HEK293 (cell line): Measurements from ENCODE around the gene SLC7A14.

ENCODE experiments used
- EGR2 ChIP-seq: fragments of 450-650 bp; formaldehyde crosslinking; IDR thresholded peaks from 2 replicates; pipeline ENCODE4 v1.5.1; 2016; ENCODE audit warnings: low read depth, missing biosample characterization, missing genetic modification characterization
- GLI2 ChIP-seq: fragments of 450-650 bp; formaldehyde crosslinking; IDR thresholded peaks from 2 replicates; pipeline ENCODE4; 2017; ENCODE audit warnings: missing biosample characterization, missing genetic modification characterization, low read depth, borderline replicate concordance
- GLIS1 ChIP-seq: fragments of 450-650 bp; formaldehyde crosslinking; IDR thresholded peaks from 2 replicates; pipeline ENCODE4 v1.5.1; 2016; ENCODE audit warnings: missing biosample characterization, missing genetic modification characterization
- IKZF3 ChIP-seq: fragments of 450-650 bp; IDR thresholded peaks from 2 replicates; pipeline ENCODE4 v1.5.0; 2018; ENCODE audit warnings: missing biosample characterization, mild to moderate bottlenecking, missing genetic modification characterization, moderate library complexity
- OSR2 ChIP-seq: fragments of 450-650 bp; formaldehyde crosslinking; IDR thresholded peaks from 2 replicates; pipeline ENCODE4 v1.5.1; 2016; ENCODE audit warnings: missing biosample characterization, missing genetic modification characterization
- PRDM4 ChIP-seq: fragments of 450-650 bp; formaldehyde crosslinking; IDR thresholded peaks from 2 replicates; pipeline ENCODE4 v1.5.1; 2017; ENCODE audit warnings: missing biosample characterization, missing genetic modification characterization
- SCRT2 ChIP-seq: fragments of 450-650 bp; formaldehyde crosslinking; IDR thresholded peaks from 2 replicates; pipeline ENCODE4 v1.5.1; 2016; ENCODE audit warnings: missing biosample characterization, missing genetic modification characterization
- TRIM28 ChIP-seq: IDR thresholded peaks from 2 replicates; pipeline ENCODE4 v1.6.1; 2011; ENCODE audit warnings: low read length, control low read depth, borderline replicate concordance
- ZBTB49 ChIP-seq: fragments of 450-650 bp; formaldehyde crosslinking; IDR thresholded peaks from 2 replicates; pipeline ENCODE4 v1.5.1; 2016; ENCODE audit warnings: missing biosample characterization, missing genetic modification characterization, low read depth
- ZNF157 ChIP-seq: fragments of 450-650 bp; formaldehyde crosslinking; IDR thresholded peaks from 2 replicates; pipeline ENCODE4 v1.5.1; 2016; ENCODE audit warnings: missing biosample characterization, missing genetic modification characterization
- ZNF18 ChIP-seq: fragments of 450-650 bp; formaldehyde crosslinking; IDR thresholded peaks from 2 replicates; pipeline ENCODE4 v1.5.1; 2016; ENCODE audit warnings: missing biosample characterization, missing genetic modification characterization
- ZNF19 ChIP-seq: fragments of 450-650 bp; formaldehyde crosslinking; IDR thresholded peaks from 2 replicates; pipeline ENCODE4; 2016; ENCODE audit warnings: missing biosample characterization, missing genetic modification characterization, low read depth
- ZNF202 ChIP-seq: fragments of 450-650 bp; formaldehyde crosslinking; IDR thresholded peaks from 2 replicates; pipeline ENCODE4 v1.5.1; 2016; ENCODE audit warnings: missing biosample characterization, missing genetic modification characterization, borderline replicate concordance
- ZNF214 ChIP-seq: fragments of 450-650 bp; formaldehyde crosslinking; IDR thresholded peaks from 2 replicates; pipeline ENCODE4 v1.5.1; 2017; ENCODE audit warnings: missing biosample characterization, mild to moderate bottlenecking, missing genetic modification characterization, borderline replicate concordance
- ZNF23 ChIP-seq: fragments of 450-650 bp; formaldehyde crosslinking; IDR thresholded peaks from 2 replicates; pipeline ENCODE4 v1.5.1; 2016; ENCODE audit warnings: missing biosample characterization, missing genetic modification characterization, borderline replicate concordance
- ZNF248 ChIP-seq: fragments of 450-650 bp; formaldehyde crosslinking; IDR thresholded peaks from 2 replicates; pipeline ENCODE4 v1.5.1; 2017; ENCODE audit warnings: missing biosample characterization, missing genetic modification characterization
- ZNF280D ChIP-seq: fragments of 450-650 bp; formaldehyde crosslinking; IDR thresholded peaks from 2 replicates; pipeline ENCODE4 v1.5.1; 2016; ENCODE audit warnings: missing biosample characterization, missing genetic modification characterization
- ZNF302 ChIP-seq: fragments of 450-650 bp; formaldehyde crosslinking; IDR thresholded peaks from 2 replicates; pipeline ENCODE4 v1.5.1; 2016; ENCODE audit warnings: missing biosample characterization, missing genetic modification characterization, low read depth
- ZNF449 ChIP-seq: fragments of 450-650 bp; formaldehyde crosslinking; IDR thresholded peaks from 2 replicates; pipeline ENCODE4 v1.5.1; 2017; ENCODE audit warnings: missing biosample characterization, mild to moderate bottlenecking, missing genetic modification characterization, moderate library complexity
- ZNF488 ChIP-seq: fragments of 450-650 bp; formaldehyde crosslinking; IDR thresholded peaks from 2 replicates; pipeline ENCODE4 v1.5.1; 2016; ENCODE audit warnings: missing biosample characterization, missing genetic modification characterization
- ZNF596 ChIP-seq: fragments of 450-650 bp; IDR thresholded peaks from 2 replicates; pipeline ENCODE4 v1.5.0; 2018; ENCODE audit warnings: missing biosample characterization, mild to moderate bottlenecking, missing genetic modification characterization, moderate library complexity
- ZNF645 ChIP-seq: fragments of 450-650 bp; formaldehyde crosslinking; IDR thresholded peaks from 2 replicates; pipeline ENCODE4; 2016; ENCODE audit warnings: missing biosample characterization, missing genetic modification characterization
- ZSCAN4 ChIP-seq: fragments of 450-650 bp; formaldehyde crosslinking; IDR thresholded peaks from 2 replicates; pipeline ENCODE4 v1.5.1; 2017; ENCODE audit warnings: missing biosample characterization, missing genetic modification characterization

Gene SLC7A14

GRCh38 chr3:170469151-170470062 is 116.5 kb downstream of the SLC7A14 start (continued):
- TF ChIP-seq ZNF18 (no peak), SCRT2 (tag by site-specific recombination) (no peak), ZNF302 (tag by site-specific recombination) (no peak), ZNF449 (tag by site-specific recombination) (no peak), PRDM4 (tag by site-specific recombination) (0 out of 2 replicates have a peak, but pooled peaks have one; percentile 26), TRIM28 (no peak), ZNF202 (tag by site-specific recombination) (no peak), OSR2 (tag by site-specific recombination) (peak; percentile 77), ZNF23 (tag by site-specific recombination) (no peak), ZNF596 (tag by site-specific recombination) (no peak), ZSCAN4 (tag by site-specific recombination) (no peak), ZNF19 (tag by site-specific recombination) (no peak), ZNF645 (tag by site-specific recombination) (no peak), GLIS1 (peak; percentile 93), ZNF157 (tag by site-specific recombination) (no peak), EGR2 (tag by site-specific recombination) (peak; percentile 68), ZNF488 (tag by site-specific recombination) (no peak), IKZF3 (tag by site-specific recombination) (peak; percentile 34; the same call in 1 of the 2 replicates), GLI2 (tag by site-specific recombination) (peak; percentile 54; the same call in 1 of the 2 replicates), ZNF248 (tag by site-specific recombination) (no peak), ZBTB49 (no peak), ZNF280D (tag by site-specific recombination) (no peak), ZNF214 (no peak)
